HG03439 (cell line): ENCODE data around the gene SETDB2.

Experiments used
- ATAC-seq: cut with Tn5 transposase; IDR thresholded peaks from one replicate; pipeline ENCODE4 v1.9.1; 2021; ENCODE audit warnings: mild to moderate bottlenecking, moderate library complexity; ENCODE audit not compliant: unreplicated experiment

Gene SETDB2

DNA sequence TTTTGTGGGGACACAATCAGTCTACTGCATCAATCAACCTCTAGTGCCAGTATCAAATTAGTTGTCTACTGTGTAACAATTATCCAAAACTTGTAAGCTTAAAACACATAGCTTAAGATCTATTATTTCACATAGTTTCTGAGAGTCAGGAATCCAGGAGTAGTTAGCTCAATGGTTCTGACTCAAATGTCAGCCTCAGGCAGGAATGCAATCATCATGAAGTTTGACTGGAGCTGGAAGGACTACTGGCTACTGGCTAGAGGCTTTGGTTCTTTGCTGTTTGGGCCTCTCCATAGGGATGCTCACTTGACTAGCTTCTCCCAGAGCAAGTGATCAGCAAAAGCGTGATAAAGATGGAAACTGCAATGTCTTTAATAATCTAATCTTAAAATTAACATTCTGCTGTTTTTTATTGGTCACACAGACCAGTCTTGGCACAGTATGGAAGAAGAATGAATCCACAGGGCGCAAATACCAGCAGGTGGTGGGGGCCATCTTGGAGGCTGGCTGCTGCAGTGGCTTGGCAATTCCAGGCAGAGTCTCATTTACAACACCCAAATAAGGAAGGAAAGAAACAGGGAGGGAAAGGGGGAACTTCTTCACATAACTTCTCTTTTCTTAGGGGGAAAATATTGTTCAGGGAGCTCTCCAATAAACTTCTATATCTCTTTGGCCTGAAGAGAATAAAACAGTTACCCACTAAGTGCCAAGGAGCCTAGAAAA, 15.9 kb upstream of the SETDB2 start:
- ATAC-seq, result no peak

DNA sequence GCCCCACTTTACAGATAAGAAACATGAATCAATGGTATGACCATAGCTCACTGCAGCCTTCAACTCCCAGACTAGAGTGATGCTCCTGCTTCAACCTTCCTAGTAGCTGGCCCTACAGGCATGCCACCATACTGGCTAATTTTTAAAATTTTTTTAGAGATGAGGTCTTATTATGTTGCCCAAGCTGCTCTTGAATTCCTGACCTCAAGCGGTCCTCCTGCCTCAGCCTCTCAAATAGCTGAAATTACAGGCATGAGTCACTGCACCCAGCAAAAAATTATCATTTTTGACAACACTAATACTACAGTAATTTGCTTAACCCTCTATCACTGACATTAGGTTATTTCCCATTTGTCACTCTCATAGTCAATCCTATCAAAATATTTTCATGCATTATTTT, 15.0 kb upstream of the SETDB2 start:
- no peak for ATAC-seq

DNA sequence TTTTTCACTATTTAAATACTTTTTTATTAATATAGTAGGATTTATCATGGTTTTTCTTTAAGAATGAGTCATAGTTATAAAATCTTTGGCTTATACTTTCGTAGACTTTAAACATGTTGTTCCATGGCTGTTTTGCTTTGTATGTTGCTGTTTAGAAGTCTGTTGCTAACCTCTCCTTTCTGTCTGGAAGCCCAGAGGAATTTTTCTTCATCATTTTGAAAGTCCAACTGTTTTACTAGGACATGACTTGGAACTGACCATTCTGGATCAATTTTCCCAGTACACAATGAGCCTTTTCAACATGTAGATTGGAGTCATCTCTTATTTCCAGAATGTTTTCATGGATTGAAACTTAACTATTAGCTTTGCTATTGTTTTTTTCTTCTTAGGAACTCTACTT, 8.1 kb upstream of the SETDB2 start:
- no peak for ATAC-seq

DNA sequence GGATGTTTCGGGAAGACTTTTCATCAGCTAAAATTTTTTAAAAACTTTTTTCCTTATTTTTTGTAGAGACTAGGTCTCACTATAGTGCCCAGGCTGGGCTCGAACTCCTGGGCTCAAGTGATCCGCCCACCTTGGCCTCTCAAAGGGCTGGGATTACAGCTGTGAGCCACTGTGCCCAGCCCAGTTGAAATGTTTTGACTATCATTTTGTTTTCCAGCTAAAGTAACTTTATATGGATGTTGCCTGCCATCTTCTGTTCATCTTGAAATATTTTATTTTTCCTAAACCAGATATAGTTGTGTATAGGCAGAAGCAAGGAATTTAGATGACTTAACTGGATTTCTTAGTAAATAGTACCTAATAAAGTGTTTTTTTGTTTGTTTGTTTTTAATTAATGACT, 7.2 kb upstream of the SETDB2 start:
- ATAC-seq, result no peak

DNA sequence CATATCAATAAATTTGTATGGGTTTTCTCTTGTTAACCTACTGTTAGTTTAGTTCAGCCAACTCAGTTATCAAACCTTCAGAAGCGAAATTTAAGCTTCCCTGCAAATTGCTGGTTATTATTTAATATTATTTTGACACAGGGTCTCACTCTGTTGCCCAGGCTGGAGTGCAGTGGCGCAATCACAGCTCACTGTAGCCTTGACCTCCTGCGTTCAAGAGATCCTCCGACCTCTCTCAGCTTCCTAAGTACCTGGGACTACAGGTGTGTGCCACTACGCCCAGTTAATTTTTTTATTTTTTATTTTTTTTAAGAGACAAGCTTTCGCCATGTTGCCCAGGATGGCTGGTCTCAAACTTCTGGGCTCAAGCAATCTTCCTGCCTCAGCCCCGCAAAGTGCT, 6.4 kb upstream of the SETDB2 start:
- ATAC-seq, result no peak

DNA sequence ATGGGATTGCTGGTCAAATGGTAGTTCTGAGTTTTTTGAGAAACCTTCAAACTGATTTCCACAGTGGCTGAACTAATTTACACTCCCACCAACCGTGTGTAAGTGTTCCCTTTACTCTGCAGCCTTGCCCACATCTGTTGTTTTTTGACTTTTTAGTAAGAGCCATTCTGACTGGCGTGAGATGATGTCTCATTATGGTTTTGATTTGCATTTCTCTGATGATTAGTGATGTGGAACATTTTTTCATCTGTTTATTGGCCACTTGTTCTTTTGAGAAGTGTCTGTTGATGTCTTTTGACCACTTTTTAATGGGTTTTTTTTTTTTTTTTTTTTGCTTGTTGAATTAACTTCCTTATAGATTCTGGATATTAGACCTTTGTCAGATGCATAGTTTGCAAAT, 4.5 kb upstream of the SETDB2 start:
- no peak for ATAC-seq

DNA sequence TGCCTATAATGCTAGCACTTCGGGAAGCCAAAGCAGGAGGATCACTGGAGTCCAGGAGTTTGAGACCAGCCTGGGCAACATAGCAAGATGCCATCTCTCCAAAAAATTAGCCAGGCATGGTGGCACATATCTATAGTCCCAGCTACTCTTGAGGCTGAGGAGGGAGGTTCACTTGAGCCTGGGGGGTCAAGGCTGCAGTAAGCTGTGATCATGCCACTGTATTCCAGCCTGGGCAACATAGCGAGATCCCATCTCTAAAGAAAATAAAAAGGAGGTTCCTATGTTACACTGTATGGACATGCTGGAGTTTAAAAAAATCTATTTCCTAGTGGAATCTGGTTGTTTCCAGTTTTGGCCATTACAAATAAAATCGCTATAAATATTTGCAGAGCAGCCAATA, 2.8 kb upstream of the SETDB2 start:
- no peak for ATAC-seq

DNA sequence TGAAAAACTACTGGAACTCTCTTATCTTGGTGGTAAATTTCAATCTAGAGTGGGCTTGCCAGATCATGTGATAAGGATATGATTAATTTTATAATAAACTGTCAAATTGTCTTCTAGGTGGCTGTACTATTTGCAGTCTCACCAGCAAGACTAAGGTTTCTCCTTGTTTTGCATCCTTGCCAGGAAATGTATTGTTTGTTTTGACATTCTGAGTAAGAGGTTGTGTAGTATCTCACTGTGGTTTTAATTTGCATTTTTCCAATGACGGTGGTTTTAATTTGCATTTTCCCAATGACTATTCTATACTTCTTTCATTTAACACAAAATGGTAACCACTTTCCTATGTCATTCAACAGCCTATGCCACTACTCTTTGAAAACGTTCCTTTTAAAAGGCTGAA, 2.2 kb upstream of the SETDB2 start:
- no peak for ATAC-seq

DNA sequence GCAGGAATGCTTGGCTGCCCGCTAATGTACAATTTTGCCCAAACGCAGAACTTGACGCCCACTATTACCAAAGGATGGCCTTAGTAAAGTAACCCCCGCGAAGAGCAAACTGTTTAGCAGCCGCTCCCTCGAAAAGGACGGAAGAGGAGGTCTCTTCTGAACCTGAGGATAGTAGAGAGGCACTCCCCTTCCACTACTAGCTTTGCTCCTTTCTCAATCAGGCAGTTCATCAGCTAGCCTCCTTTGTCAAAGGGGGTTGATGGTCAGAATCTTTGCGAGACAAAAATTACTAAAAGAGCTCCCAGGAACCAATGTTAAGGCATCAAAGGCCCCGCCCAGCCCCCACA, 744 bp upstream of the SETDB2 start:
- no peak for ATAC-seq

DNA sequence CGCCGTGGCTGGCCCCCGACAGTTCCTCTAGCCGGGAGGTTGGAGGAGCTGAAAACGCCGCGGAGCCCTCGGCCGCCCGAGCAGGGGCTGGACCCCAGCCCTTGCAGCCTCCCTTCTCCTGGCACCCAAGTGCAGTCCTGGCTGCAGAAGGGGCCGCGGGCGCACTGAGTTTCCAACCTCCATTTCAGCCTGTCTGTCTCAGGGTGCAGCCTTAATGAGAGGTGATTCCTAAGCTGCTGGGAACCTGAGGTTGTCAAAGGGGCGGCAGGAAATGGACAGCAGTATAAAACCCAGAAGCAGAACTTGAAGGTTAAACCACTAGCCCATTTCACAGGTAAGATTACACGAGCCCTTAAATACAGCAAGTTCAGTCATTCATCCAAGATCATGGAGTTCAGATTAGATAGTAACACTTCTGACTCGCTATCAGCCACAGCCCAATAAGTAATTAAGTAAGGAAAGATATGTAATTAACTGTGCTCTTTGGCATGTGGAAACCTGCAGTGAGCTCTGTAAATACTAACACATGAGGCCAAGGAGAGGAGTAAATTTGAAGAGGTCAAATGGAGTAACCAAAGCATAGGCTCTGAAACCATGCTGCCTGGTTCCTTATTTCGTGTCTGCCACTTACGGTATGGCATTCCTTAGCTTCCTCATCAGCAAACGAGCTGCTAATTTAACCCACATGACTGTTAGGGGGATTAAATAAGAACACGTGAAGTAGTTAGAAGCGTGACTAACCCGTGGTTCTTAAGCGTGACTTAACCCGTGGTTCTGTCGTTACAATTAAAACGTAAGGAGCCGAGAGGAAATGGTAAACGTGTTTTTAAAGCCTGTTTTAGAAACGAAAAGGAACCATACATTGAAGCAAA, 686 bp downstream of the SETDB2 start:
- peak; percentile 3 for ATAC-seq

DNA sequence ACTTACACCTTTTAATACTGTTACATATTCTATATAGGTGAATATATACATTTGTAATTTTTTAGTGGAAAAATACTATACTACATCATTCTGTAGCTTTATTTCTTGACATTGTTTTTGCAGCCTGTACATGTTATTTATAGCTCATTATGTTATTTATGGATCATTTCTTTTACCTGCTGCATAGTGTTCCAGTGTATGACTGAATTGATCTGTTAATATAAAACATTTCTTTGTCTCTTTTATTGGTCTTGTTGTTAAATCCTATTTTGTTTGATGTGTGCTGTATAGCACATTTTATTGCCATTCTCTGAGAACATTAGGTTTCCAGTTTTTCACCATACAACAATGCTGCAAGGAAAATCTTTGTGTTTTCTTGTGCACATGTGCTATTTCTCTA, 2.4 kb downstream of the SETDB2 start:
- no peak for ATAC-seq

DNA sequence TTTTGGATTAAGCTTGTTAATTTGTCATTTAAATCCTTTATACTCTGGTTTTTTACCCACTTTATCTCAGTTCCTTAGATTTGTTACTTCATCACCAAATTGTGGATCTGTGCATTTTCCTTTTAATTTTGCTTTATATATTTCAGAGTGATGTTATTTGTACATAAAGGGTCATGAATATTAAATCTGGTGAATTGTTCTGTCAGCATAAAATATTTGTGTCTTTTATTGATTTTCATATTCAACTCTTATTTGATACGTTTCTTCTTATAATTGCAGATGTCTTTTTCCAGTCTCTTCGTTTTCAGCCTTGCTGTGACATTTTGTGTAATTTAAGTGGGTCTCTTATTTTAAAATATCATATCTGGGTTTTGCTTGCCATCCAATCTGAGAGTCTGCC, 4.7 kb downstream of the SETDB2 start:
- ATAC-seq, result no peak

DNA sequence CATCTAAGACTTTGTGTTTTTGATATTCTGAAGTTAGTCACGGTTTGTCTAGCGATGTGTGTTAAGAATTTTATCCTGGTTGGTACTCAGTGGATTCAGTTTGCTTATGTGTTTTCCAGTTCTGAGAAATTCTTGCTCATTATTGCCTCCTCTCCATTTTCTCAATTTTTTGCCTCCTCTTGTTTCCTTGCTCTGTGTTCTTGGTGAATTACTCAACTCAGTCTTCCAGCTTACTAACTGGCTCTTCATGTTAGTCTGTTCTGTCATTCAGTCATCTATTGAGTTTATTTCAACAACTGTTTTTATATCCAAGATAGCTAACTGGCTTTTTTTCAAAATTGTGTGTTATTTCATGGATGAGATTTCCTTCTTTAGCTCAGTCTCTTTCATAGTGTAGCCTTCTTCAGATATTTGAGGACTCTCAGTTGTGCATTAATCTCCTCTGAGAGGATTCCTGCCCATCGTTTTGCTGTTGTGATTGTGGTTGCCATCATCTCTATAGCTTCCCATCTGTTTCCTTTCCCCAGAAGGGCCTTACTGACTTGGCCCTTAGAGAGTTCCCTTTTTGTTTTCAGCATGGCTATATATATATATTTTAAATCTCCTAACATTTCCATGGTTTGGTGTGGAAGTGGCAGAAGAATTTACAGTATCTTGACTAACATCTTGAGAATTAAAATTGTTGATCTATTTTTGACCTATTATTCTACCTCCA, 6.2 kb downstream of the SETDB2 start:
- ATAC-seq, result no peak

DNA sequence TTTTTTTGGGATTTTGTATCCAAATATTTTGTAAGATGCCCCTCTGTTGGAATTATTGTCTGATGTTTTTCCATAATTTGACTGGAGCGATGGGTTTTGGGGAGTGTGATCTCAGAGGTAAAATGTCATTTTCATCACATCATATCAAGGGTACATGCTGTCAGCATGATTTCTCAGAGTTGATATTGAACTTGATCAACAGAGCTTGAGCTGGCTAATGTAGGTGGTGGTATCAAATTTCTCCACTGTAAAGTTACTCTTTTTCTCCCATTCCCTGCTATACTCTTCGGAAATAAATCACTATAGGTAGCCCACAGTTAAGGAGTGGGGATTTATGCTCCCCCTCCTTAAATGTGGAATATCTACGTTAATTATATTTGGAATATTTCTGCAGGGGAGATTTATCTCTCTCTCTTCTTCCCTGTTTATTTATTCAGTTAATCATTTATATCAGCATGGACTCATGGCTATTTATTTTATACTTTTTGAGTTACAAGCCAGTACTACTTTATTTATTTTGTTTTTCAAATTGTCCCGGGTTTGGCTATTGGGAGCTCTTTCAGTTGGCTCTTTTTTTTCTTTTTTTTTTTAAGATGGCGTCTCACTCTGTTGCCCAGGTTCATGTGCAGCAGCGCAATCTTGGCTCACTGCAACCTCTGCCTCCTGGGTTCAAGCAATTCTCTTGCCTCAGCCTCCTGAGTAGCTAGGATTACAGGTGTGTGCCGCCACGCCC, 8.8 kb downstream of the SETDB2 start:
- ATAC-seq, result no peak

DNA sequence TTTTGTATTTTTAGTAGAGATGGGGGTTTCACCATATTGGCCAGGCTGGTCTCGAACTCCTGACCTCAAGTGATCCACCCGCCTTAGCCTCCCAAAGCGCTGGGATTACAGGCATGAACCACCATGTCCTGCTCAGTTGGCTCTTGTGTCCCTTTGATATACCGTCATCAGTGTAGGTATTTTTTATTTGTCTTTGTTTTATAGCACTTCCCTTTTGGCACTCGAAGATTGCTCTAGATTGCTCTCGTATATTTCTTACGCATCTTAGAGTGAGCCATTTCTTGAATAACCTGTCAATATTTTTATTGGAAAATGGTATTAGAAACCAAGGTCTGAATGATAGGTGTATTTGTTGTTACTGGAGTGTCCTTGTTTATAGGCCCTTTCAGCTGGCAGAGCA, 9.4 kb downstream of the SETDB2 start:
- no peak for ATAC-seq

DNA sequence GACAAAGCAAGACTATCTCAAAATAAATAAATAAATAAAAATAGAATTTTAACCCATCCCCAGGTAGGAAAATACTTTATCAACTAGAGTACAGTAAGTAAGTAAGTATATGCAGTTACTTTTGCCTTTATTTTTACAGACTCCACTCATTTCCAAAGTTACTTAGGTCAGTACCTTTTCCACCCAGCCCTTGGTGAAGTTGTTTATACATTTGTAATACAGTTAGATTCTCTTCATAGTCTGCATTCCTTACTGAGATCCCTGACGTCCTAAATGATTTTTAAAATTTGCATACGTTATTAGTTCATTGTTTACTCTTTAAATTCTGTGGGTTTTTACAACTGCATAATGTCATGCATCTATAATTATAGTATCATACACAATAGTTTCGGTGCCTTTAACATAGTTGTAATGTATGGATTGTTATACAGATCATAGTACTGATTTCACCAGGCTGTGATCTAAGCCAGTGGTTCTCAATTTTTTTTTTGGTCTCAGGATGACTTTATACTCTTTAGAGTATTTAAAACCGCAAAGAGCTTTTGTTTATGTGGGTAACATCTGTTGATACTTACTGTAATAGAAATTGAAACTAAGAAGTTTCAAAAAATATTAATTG, 10.4 kb downstream of the SETDB2 start:
- peak; percentile 88 for ATAC-seq

DNA sequence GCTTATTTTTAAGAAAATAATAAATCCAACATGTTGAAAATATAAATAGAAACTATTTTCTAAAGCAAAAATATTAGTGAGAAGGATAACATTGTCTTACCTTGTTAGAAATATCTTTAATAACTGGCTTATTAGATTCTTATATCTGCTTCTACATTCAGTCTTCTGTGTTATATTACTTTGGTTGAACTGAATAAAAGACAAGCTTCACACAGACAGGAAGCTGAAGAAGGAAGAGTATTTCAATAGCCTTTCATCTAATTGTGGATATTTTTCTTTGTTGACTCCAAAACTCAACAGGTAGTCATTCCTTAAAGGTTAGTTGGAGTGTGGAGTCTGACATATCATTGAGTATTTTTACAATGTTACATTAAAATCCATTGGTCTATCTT, 10.9 kb downstream of the SETDB2 start:
- ATAC-seq, result peak; percentile 18

DNA sequence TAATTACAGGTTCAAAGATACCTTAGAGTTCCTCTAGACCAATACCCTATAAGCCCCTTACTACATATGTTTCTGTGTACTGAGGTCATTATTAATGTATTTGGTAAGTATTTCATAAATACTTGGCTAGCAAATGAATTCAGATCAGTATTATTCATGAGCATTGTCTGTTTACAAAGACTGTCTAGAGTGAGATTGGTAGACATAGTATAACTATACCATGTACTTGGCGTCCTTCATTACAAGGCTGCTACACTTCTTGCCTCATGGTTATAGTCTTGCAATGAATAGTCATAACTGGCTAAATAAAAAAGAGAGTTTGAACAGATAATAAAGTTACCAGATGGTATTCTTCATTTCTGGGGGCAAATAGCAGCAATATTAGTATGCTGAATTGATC, 12.1 kb downstream of the SETDB2 start:
- ATAC-seq, result no peak

DNA sequence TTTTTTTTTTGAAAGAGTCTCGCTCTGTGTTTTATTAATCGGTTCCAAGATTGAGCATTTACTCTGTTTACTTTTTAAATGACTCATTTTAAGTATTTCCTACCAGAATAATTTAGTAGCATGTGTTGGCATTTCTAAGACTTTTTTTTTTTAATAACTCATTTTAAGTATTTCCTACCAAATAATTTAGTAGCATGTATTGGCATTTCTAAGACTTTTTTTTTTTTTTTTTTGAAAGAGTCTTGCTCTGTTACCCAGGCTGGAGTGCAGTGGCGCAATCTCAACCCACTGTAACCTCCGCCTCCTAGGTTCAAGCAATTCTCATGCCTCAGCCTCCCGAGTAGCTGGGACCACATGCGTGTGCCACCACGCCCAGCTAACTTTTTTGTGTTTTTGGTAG, 13.1 kb downstream of the SETDB2 start:
- ATAC-seq, result no peak

DNA sequence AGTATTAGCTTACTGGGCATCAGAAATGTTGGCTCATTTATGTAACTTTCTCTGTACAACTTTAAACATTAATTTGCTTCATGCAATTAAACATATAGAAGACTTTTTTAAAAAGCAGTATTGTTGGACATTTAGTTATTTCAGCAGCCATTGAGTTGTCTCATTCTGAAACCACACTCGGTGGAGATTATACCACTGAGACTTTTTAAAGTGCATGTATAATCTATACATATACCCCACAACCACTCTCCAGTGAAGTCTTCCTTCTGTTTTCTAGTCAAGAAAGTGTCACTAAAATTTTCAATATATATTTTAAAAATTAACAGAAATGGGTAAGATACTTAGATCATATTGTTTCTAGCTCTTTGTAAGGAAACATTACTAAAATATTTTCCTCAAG, 15.5 kb downstream of the SETDB2 start:
- ATAC-seq, result no peak

DNA sequence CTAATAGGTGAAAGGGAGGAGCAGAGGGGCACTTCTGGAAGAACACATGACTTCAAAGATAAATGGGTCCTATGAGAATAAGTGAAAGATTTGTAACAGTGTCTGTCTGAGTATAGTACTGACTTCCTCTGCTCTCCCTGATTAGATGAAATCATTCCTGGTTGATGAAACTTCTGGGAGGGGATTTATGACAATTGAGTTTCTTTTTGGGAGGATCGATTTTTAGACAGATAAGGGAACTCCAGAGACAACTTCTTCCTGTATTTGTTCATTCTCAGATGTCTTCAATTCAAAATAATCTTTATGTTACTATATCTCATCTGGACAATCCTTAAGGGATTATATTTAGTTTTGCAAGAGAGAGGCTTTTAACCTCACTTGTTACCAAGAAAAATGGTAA, 20.0 kb downstream of the SETDB2 start:
- no peak for ATAC-seq
